GM03348 (cell line): Measurements from ENCODE around the gene ASXL1.

Source experiments
- DNase-seq: peaks from one replicate; pipeline ENCODE4 v3.0.0; 2012; ENCODE audit warnings: low spot score

Gene ASXL1

GRCh38 chr20:32440758-32441078 lies 82.6 kb downstream of the ASXL1 start:
- no peak for DNase-seq

DNA sequence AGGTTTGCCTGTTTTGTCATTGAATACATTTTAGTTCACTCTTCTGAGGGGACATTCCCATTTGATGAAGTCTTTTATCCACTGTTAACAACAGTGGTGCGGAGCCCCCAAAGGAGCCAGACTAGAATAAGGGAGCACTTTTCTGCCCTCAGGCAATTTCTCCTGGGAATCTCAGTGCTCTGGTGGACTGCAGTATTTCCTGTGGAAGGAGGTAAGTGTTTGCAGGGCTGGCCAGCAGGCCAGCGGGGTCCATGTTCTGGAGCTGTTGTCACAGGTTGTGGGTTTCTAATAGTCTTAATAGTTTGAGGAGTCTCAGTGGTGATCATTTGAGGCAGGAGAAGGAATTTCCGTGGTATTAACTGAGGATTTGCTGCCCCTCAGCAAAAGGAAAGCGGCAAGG lies 83.5 kb downstream of the ASXL1 start:
- no peak for DNase-seq

GRCh38 chr20:32442630-32443373 lies 84.7 kb downstream of the ASXL1 start:
- no peak for DNase-seq

- DNase-seq, result no peak
These were observed 85.3 kb downstream of the ASXL1 start for GRCh38 chr20:32443386-32443974.

DNA sequence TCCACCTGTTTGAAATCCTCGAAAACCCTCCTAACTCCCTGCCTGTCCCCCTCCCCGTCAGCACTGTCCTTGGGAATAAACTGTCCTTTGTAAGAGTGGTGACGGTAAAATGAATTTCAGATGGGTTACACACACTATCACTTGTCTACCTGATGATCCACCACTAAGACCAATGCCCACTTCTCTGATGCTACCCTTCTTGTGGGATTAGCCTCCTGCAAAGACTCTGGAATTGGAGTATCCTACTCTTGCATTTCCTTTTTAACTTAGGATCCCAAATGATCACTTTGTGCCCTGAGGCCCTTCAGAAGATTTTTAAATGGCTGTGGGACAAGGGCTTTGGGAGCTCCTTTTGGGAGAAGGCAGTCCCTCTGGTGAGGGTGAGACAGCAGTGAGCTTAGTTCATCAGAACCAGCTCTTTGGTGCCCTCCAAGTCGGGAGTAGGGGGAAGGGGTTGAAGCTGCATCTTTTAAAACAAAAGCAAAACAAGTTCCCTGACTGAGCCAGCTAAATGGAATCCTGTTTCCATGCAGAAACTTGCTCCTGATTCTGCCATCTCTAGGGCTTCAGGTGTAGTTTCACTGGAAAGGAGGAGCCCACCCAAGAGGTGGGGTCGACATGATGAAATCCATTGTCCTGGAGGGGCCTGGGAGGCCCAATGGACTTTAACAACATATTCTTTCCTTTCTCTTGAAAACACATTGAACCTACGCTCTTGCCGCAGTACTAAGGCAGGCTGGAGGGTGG lies 86.5 kb downstream of the ASXL1 start:
- no peak for DNase-seq

DNA sequence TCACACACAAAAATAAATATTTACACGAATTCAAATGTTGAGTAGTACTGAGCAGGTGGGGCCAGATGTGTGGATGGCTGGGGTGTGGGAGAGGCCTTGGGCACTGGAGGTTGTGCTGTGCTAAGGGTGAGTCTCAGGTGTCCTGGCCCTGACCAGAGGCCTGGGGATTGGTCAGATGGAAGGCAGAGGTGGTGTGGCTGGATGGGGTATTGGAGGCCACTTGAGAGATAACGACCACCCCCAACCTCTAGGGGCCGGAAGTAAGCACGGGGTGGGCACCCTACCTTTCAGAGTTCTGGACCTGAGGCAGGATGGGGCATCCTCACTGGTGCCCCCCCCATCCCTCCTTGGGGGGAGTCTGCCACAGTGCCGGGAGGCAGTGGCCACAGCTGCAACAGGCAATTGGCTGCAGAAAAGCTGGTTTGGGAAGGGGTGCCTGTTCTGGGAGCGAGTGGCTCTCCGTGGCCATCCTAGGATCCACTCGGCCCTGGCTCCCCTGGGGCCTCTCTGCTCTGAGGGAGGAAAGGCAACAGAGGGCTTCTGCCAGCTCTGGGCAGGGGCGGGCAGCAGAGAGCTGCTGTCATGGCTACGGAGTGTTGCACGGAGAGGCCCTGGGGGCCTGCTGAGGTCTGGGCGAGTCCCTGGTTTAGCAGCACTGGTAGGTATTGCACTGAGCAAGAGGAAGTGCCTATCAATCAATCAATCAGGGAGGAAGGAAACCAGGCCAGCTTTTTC lies 87.6 kb downstream of the ASXL1 start:
- DNase-seq, result no peak

DNA sequence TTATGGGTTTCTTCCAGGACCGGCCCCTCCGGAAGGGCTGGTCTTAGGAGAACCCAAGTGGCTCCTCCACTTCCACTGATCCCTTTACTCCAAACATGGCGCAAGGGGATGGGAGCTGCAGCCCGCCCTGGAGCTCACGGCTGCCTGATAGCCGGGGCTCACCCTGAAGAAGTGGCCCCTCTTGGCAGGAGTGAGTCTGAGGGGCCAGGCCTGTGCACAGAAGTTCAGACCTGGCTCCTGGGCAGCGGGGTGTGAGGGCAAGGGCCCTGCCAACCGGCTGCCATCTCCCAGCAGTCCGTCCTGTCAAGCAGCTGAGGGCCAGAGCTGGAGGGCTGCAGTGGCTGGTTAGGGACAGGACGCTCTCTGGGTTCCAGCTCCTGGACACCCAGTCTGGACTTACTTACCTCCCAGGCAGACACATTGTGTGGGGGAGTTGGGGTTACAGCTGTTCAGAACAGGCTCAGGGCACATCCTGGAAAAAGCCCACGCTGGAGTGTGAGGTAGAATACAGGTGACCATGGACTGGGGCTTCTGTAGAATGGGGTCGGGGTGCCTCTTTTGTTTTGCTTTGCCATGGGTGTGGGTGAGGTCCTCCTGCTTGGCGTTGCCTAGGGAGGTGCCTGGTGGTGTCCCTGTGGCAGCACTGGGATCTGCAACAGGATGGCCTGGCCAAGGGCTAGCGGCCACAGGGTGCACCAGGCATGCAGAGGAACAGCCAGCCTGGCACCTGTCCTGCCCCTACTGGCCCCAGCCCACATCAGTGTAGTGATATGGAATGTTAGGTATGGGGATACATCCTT lies 88.4 kb downstream of the ASXL1 start:
- no peak for DNase-seq

GRCh38 chr20:32447136-32448027 lies 89.3 kb downstream of the ASXL1 start:
- DNase-seq, result no peak

GRCh38 chr20:32448306-32449056 lies 90.3 kb downstream of the ASXL1 start:
- DNase-seq, result no peak

DNA sequence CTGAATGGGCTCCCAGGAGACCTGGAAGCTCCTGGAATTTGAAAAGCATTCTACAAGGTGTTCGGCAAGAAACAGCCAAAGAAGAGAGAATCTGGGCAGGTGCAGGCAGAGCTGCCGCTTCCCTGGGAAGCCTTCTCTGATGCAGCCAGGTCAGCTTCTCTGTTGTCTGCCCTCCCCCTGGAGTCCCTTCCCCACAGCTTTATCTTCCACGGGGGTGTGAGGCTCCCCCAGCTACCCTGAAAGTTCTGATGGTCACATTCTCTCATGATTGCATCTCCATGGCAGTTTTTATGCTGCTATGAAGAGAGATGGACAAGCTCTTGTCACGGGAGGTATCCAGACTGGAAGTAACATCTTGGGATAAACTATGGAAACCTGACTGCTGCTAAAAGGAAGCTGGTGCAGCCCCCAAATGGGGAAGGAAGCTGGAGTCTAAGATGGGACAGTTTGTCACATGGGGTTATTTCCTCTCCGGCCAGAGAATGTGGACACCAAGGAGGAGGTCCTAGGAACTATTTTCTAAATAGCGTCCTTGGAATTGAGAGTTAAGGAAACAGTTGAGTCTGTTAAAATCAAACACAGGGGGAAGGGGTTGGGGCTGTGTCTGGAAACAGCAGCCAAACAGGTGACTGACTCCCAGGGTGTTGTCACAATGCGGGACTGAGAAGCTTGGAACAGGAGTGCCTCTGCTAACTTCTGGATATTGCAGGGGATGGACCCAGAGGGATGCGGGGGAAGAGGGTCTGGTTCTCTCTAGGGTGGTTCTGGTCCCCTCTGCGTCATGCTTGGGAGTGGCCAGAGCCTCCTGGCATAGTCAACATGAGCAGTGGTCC lies 91.1 kb downstream of the ASXL1 start:
- DNase-seq, result no peak

DNA sequence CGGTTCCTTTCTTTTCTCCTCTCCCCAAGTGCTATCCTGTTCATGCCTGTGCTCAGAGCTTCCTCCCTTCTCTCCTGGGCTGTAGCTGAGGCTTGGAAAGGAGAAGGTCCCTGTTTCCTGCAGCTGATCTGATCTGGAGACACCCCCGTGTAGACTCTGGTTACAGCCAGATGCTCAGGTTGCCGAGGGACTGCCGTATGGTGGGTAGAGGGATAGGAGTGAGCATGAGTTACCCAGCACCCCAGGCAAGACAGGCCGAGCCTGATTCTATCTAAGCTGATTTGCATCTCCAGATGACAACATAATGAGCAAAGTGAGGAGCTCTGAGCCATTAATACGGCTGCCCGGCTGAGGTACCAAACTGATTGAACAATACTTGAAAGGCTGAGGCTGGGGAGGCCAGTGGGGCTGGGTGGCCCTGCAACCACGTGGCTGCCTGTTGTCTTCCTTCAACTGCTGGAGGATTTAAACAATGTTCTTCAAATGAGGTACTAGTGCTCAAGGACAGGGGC lies 91.8 kb downstream of the ASXL1 start:
- DNase-seq, result no peak

DNA sequence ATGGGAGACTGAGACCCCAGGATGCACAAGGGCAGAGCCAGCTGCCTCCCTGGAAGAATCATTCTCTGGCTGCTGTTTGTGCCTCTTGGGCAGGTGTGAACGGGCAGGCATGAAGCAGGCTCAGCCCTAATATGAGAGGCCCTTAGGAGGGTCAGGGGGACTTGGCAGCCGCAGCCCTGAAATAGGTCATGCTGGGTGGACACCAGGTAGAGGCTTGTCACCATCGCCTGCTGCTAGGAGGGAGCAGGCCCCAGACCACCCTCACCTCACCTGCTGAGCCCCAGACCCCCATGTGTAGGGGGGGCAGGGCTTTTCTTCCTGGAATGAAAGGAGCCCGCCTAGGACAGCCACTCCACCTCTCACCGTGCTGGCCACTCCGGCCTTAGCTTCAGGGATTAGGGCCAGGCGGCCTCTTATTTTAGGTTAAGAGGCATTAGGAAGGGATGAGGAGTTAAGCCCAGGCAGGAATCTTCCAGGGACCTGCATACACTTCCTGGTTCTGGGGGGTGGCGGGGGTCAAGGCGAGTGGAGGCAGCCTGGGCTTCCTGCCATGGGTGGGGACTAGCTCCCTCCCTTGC lies 92.4 kb downstream of the ASXL1 start:
- no peak for DNase-seq

DNA sequence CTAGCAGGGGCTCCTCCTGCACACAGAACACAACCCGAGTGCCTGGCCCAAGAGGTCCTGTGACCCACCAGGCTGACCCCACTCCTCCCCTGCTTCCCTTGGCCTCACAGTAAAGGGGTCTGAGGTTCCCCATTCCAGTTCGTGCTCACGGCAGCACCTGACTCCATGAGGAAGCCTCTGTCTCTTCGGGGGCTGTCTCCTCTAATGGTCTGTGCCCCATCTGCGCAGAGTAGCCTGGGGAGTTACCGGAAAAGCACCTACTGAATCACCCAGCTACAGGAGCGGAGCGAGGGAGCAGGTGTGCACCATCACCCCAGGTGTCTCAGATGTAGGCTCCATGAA lies 93.2 kb downstream of the ASXL1 start:
- DNase-seq, result no peak

DNA sequence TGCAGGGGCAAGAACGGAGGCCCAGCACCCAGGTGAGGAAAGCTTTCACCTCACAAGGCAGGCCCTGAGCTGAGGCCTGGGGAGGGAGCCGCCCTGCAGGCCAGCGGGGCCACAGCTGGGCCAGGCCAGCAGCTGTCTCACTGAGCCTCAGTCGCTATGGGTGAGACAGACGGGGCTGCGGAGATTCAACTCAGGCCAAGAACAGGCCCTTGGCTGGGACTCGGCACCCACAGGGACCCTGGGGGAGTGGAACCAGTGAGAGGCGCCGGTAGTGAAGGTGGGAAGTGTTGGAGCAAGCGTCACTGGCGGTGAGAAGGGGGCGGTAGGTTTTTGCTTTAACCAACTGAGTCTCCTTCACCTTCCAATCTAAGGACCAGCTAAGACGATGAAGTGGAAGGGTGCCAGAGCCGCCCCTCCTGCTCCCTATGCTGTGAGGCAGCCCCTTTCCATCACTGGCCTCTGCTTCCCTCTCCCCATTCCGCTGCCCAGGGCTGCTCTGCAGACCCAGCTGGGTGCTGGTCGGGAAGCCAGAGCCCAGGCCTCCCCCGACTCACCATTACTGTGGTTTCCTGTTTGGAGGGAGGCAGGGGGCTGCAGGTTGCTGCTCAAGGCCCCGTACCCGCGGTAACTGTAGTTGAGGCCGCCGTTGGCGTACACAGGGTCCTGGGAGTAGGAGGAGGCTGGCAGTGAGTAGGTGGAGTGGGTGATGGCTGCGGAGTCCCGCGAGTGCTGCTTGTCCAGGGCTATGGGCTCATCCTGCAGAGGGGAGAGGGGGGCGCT lies 93.7 kb downstream of the ASXL1 start:
- no peak for DNase-seq

- DNase-seq, result no peak
These were observed 94.8 kb downstream of the ASXL1 start for GRCh38 chr20:32452776-32453466.

- no peak for DNase-seq
These were observed 95.5 kb downstream of the ASXL1 start for GRCh38 chr20:32453467-32454163.
